Smooth muscle cell (in vitro differentiated cells): Measurements from ENCODE around the gene INO80E. TPM values are rescaled to one million over a fixed set of nuclear protein-coding genes. Genes with fewer than 3 reads are reported as not detected.

Source experiments
- DNase-seq: peaks from one replicate; lab custom pipeline; 2025; ENCODE audit not compliant: unreplicated experiment; lab: John Stamatoyannopoulos, UW
- H2AFZ ChIP-seq: fragments of 200-600 bp; sonication (generic); 2 replicates; pipeline ENCODE4 v1.6.0; 2016; ENCODE audit warnings: antibody characterized with exemption, low read depth, mild to moderate bottlenecking
- H3F3A ChIP-seq: fragments of 200-600 bp; sonication (generic); 2 replicates; pipeline ENCODE4 v1.6.0; 2017; ENCODE audit warnings: antibody characterized with exemption, low read depth
- H3K27ac ChIP-seq: fragments of 200-600 bp; sonication (generic); 2 replicates; pipeline ENCODE4 v1.5.1; 2016; ENCODE audit warnings: low read depth, mild to moderate bottlenecking
- H3K27me3 ChIP-seq: fragments of 200-600 bp; sonication (generic); 2 replicates; pipeline ENCODE4 v1.6.1; 2016; ENCODE audit warnings: low read depth, mild to moderate bottlenecking
- H3K36me3 ChIP-seq: fragments of 200-600 bp; sonication (generic); 2 replicates; pipeline ENCODE4 v1.5.1; 2016; ENCODE audit warnings: low read depth
- H3K4me1 ChIP-seq: fragments of 200-600 bp; sonication (generic); 2 replicates; pipeline ENCODE4 v1.5.1; 2016; ENCODE audit warnings: low read depth
- H3K4me2 ChIP-seq: fragments of 200-600 bp; sonication (generic); 2 replicates; pipeline ENCODE4 v1.6.0; 2016; ENCODE audit warnings: mild to moderate bottlenecking
- H3K4me3 ChIP-seq: fragments of 200-600 bp; sonication (generic); 2 replicates; pipeline ENCODE4 v1.5.1; 2016; ENCODE audit warnings: mild to moderate bottlenecking
- H3K79me2 ChIP-seq: fragments of 200-600 bp; sonication (generic); 2 replicates; pipeline ENCODE4 v1.6.0; 2016; ENCODE audit warnings: low read depth, mild to moderate bottlenecking
- H3K9ac ChIP-seq: fragments of 200-600 bp; sonication (generic); 2 replicates; pipeline ENCODE4 v1.6.0; 2016; ENCODE audit warnings: low read depth
- H3K9me3 ChIP-seq: fragments of 200-600 bp; sonication (generic); replicated peaks from 2 replicates; pipeline ENCODE4 v1.5.1; 2016; ENCODE audit warnings: low read depth
- H4K20me1 ChIP-seq: fragments of 200-600 bp; sonication (generic); 2 replicates; pipeline ENCODE4 v1.6.0; 2016; ENCODE audit warnings: low read depth
- CTCF ChIP-seq: fragments of 200-600 bp; sonication (generic); IDR thresholded peaks from 2 replicates; pipeline ENCODE4 v1.5.1; 2017; ENCODE audit warnings: borderline replicate concordance, mild to moderate bottlenecking, antibody characterized with exemption; ENCODE audit not compliant: insufficient read depth, poor library complexity, severe bottlenecking
- WGBS: methylation state at CpG from one replicate; pipeline ENCODE4 v1.1.7; 2016; ENCODE audit warnings: low lambda C conversion rate; 5-methylcytosine and 5-hydroxymethylcytosine counted together
- polyA plus RNA-seq: library from polyadenylated mRNA; unstranded; fragments of >200 nt; fragmentation: Nextera tagmentation; extraction: Ambion mirVana; gene quantifications from 2 replicates; pipeline ENCODE4 v1.2.1, GENCODE V29; 2016
- total RNA-seq: library from RNA; depleted of rRNA; stranded (reverse); fragments of >200 nt; gene quantifications from 2 replicates; pipeline ENCODE4 v1.2.3, GENCODE V29; 2014

The INO80E gene
- total and polyA plus RNA-seq, 2 experiments from 2014 or later, result 17.7 to 181 TPM

GRCh38 chr16:29999605-30000004, 3.6 kb downstream of the INO80E start:
- peaks cover 10% of the 10 kb centered on the region for H3K4me1 ChIP-seq
- 98% methylated on average over 6 of the region's 6 CpGs for WGBS
- no peak overlapping the region for H3K27ac ChIP-seq
- H2AFZ ChIP-seq, result no peak overlapping the region
- no peak for TF ChIP-seq CTCF
- no peak overlapping the region for H3K9ac ChIP-seq
- no peaks in the 10 kb centered on the region for H3K27me3 ChIP-seq
- H3F3A ChIP-seq, result no peaks in the 10 kb centered on the region
- peaks cover 10% of the 10 kb centered on the region for H3K79me2 ChIP-seq
- H3K4me3 ChIP-seq, result no peak overlapping the region
- H4K20me1 ChIP-seq, result no peaks in the 10 kb centered on the region
- H3K36me3 ChIP-seq, result no peaks in the 10 kb centered on the region
- H3K9me3 ChIP-seq, result no peaks in the 10 kb centered on the region
- no peak for DNase-seq
- H3K4me2 ChIP-seq, result no peak overlapping the region

- H3K79me2 ChIP-seq, result peaks cover 10% of the 10 kb centered on the region
- H3K27me3 ChIP-seq, result no peaks in the 10 kb centered on the region
- H3K27ac ChIP-seq, result no peak overlapping the region
- WGBS, result 89% methylated on average over 29 of the region's 33 CpGs
- no peaks in the 10 kb centered on the region for H3K36me3 ChIP-seq
- no peak overlapping the region for H3K4me2 ChIP-seq
- H3F3A ChIP-seq, result no peaks in the 10 kb centered on the region
- H3K9ac ChIP-seq, result no peak overlapping the region
- H3K4me1 ChIP-seq, result peaks cover 7% of the 10 kb centered on the region
- no peak for DNase-seq
- no peak for TF ChIP-seq CTCF
- H3K9me3 ChIP-seq, result no peaks in the 10 kb centered on the region
- H2AFZ ChIP-seq, result no peak overlapping the region
- H4K20me1 ChIP-seq, result no peaks in the 10 kb centered on the region
- H3K4me3 ChIP-seq, result no peak overlapping the region
Observed at GRCh38 chr16:30000735-30001631, 4.9 kb downstream of the INO80E start.

- Histone ChIP-seq H4K20me1 (no peaks in the 10 kb centered on the region), H3K27me3 (no peaks in the 10 kb centered on the region), H3K9ac (no peak overlapping the region), H3K9me3 (no peaks in the 10 kb centered on the region), H3K27ac (no peak overlapping the region), H3K79me2 (no peaks in the 10 kb centered on the region), H3K36me3 (no peaks in the 10 kb centered on the region), H3K4me3 (no peak overlapping the region), H3K4me1 (no peaks in the 10 kb centered on the region), H3K4me2 (no peak overlapping the region), H3F3A (no peaks in the 10 kb centered on the region), H2AFZ (no peak overlapping the region)
- TF ChIP-seq CTCF, result no peak
- WGBS, result 95% methylated on average over 17 of the region's 19 CpGs
- DNase-seq, result no peak
Observed at GRCh38 chr16:30002614-30003346, 6.7 kb downstream of the INO80E start.
